Measurements from ENCODE around the gene SERTAD4.

DNA sequence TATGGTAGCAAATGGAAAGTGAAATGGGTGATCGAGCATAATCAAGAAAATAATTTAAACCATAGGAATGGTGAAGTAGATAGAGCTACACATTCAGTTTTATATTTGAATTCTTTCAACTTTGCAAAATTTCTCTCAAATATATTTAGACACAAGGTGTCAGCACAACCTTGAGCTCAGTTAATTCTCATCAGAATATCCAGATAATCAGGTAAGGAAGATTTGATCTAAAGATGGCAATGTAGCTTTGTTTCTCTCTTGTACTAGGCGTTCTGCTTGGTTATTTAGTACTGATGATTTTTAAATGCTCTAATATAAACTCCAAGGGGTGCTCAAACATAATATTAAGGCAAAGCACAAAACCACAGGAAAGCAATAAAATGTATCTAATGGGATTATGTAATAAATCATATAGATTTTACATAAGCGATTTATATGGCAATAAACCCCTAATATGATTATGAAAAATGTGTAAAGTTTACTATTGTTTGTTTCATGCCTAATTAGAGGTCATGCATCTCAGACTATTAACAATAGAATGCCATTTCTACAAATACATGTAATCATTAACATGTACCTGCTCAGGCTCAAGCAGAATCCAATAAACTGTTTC is 32.4 kb upstream of the SERTAD4 start:
- no peak for TF ChIP-seq POLR2A (IDR thresholded peaks at IDR 0.05; ENCODE audit: control extremely low read depth in 1 of 2, low read depth in 2 of 2, low read length in 2 of 2)
- TF ChIP-seq NRF1 (IDR thresholded peaks at IDR 0.05; ENCODE audit: low read depth, low read length) = no peak
- no peak for TF ChIP-seq CHD7 (IDR thresholded peaks at IDR 0.05; ENCODE audit: insufficient replicate concordance, low read length)

Data from H1 (cell line).